ENCODE data around the gene SORCS2.
A peak's percentile ranks its signal among the peaks of the same experiment; 100 is the strongest.

SORCS2 gene

GRCh38 chr4:7433376-7434140 lies 241.2 kb downstream of the SORCS2 start:
- TF ChIP-seq MYC (IDR thresholded peaks at IDR 0.05; ENCODE audit: low read depth, low read length) (no peak), CTCF (IDR thresholded peaks at IDR 0.05; ENCODE audit: low read depth, low read length) (no peak), MAX (IDR thresholded peaks at IDR 0.05; ENCODE audit: low read depth, low read length) (no peak), POLR2A (IDR thresholded peaks at IDR 0.05; ENCODE audit: extremely low read depth, insufficient read length) (no peak)
- no peak for DNase-seq (ENCODE audit: low read depth)
- no peak overlapping the region for H3K4me3 ChIP-seq (ENCODE audit: low read depth, low read length)

GRCh38 chr4:7434141-7434765 lies 241.9 kb downstream of the SORCS2 start:
- DNase-seq (ENCODE audit: low read depth) = no peak
- TF ChIP-seq MYC (IDR thresholded peaks at IDR 0.05; ENCODE audit: low read depth, low read length) = no peak
- TF ChIP-seq MAX (IDR thresholded peaks at IDR 0.05; ENCODE audit: low read depth, low read length) = no peak
- no peak for TF ChIP-seq CTCF (IDR thresholded peaks at IDR 0.05; ENCODE audit: low read depth, low read length)
- no peak for TF ChIP-seq POLR2A (IDR thresholded peaks at IDR 0.05; ENCODE audit: extremely low read depth, insufficient read length)
- H3K4me3 ChIP-seq (ENCODE audit: low read depth, low read length) = no peak overlapping the region

GRCh38 chr4:7434766-7435150 lies 242.4 kb downstream of the SORCS2 start, which contains the start of gene PSAPL1:
Gene PSAPL1, minus strand, starts transcription at chr4:7434930. Its CDS starts 51 bp downstream, at chr4:7434879.
- no peak within 1 kb of the TSS for H3K4me3 ChIP-seq (ENCODE audit: low read depth, low read length)
- peak; percentile 17 for DNase-seq (ENCODE audit: low read depth)
- no peak for TF ChIP-seq MAX (IDR thresholded peaks at IDR 0.05; ENCODE audit: low read depth, low read length)
- TF ChIP-seq CTCF (IDR thresholded peaks at IDR 0.05; ENCODE audit: low read depth, low read length) = no peak
- TF ChIP-seq POLR2A (IDR thresholded peaks at IDR 0.05; ENCODE audit: extremely low read depth, insufficient read length) = no peak
- TF ChIP-seq MYC (IDR thresholded peaks at IDR 0.05; ENCODE audit: low read depth, low read length) = no peak

GRCh38 chr4:7435471-7436061 lies 243.2 kb downstream of the SORCS2 start:
- no peak for DNase-seq (ENCODE audit: low read depth)
- no peak overlapping the region for H3K4me3 ChIP-seq (ENCODE audit: low read depth, low read length)
- TF ChIP-seq MAX (IDR thresholded peaks at IDR 0.05; ENCODE audit: low read depth, low read length) = no peak
- no peak for TF ChIP-seq CTCF (IDR thresholded peaks at IDR 0.05; ENCODE audit: low read depth, low read length)
- no peak for TF ChIP-seq POLR2A (IDR thresholded peaks at IDR 0.05; ENCODE audit: extremely low read depth, insufficient read length)
- TF ChIP-seq MYC (IDR thresholded peaks at IDR 0.05; ENCODE audit: low read depth, low read length) = no peak

GRCh38 chr4:7436256-7436655 lies 243.9 kb downstream of the SORCS2 start:
- TF ChIP-seq MAX (IDR thresholded peaks at IDR 0.05; ENCODE audit: low read depth, low read length) = no peak
- no peak for TF ChIP-seq CTCF (IDR thresholded peaks at IDR 0.05; ENCODE audit: low read depth, low read length)
- TF ChIP-seq POLR2A (IDR thresholded peaks at IDR 0.05; ENCODE audit: extremely low read depth, insufficient read length) = no peak
- TF ChIP-seq MYC (IDR thresholded peaks at IDR 0.05; ENCODE audit: low read depth, low read length) = no peak
- no peak overlapping the region for H3K4me3 ChIP-seq (ENCODE audit: low read depth, low read length)
- no peak for DNase-seq (ENCODE audit: low read depth)
